ENCODE measurements around the gene ZNF519.
"Not testable (repeated sequence)": the region's sequence is repeated elsewhere in the genome, so short reads cannot be mapped to it uniquely, and the experiment has no call there.

ZNF519 gene

DNA sequence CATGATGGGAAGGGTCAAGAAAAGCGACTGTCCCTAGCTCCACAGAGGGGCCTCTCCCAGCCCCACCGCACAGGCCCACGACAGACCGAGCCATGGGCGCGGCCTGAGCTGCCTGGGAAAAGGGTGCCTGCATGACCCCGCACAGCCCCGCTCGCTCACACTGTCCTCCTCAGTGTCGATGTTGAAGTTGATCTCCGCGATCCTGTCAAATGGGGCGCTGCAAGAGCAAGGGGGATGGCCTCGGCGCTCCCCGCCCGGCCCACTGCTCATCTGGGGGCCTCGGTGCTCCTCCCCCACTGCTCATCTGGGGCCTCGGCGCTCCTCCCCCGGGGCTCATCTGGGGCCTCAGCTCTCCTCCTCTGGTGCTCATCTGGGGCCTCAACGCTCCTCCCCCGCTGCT lies 14.5 kb upstream of the ZNF519 start:
- DNase-seq: not testable (repeated sequence)

DNA sequence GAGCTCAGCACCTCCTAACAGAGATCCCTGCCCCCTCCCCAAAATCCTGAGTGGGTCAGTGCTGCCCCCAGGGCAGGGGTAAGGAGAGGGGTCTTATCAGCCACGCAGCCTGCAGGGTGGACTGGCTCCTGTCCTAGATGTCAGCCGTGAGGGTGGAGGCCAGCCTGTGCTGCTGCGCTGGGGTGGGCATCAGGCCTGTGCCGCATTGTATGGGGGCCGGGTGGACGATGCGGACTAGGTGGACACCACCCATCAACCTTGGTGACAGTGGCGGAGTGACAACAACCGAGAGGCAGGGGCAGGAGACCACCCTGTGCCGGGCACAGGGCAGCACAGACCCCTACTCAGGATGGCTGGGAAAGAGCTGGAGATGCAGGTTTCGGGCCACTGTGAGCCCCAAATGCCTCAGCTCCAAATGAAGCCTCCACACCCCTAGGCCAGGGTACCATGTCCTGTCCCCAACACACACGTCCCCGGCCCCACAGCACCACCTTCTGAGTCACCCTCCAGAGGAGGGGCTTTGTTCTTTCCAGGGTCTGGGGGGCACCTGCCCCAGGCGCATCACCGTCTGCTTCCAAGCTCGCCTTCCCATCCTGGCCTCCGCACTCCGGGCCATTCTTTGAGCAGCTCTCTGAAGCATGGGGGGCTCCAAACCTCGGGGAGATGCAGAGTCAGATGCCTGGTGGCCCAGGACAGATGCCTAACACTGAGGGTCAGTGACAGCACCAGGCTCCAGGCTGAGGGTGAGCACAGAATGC lies 13.5 kb upstream of the ZNF519 start:
- not testable (repeated sequence) for DNase-seq

- DNase-seq: not testable (repeated sequence)
These were observed 12.8 kb upstream of the ZNF519 start for GRCh38 chr18:14145021-14145420.

- no peak for DNase-seq
These were observed 12.3 kb upstream of the ZNF519 start for GRCh38 chr18:14144628-14144895.

- DNase-seq: not testable (repeated sequence)
These were observed 11.8 kb upstream of the ZNF519 start for GRCh38 chr18:14143871-14144627.

- not testable (repeated sequence) for DNase-seq
These were observed 11.2 kb upstream of the ZNF519 start for GRCh38 chr18:14143396-14143795.

DNA sequence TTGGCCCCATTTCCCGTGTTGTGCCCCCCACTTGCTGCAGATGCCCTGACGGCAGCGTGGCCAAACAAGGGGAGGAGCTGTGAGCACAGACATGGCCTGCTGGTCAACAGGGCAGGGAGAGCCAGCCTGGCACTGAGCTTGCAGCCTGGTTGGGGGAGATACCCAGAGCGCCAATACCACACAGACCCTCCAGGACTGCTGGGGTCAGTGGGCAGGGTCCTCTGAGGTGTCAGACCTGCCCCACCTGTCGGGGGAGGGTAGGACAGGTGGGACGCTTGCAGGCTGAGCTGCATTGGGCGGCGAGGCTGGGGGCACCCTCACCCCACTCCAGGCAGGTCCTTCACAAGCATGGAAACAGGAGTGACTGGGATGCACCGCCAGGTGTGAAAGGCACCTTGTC lies 9.9 kb upstream of the ZNF519 start:
- not testable (repeated sequence) for DNase-seq

DNA sequence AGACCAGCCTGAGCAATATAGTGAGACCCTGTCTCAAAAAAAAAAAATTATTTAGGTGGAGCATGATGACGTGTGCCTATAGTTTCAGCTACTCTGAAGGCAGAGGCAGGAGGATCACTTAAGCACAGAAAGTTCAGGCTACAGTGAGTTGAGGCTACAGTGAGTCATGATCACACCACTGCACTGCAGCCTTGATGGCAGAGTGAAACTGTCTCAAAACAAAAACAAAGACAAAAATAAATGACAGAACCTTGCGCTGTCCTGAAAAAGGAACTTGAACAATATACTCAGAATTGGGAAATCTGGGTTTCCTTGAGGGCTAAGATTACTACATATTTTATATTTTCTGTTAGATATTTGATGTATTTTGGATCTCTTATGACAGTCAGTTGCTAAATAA lies 7.3 kb upstream of the ZNF519 start:
- DNase-seq: not testable (repeated sequence)

DNA sequence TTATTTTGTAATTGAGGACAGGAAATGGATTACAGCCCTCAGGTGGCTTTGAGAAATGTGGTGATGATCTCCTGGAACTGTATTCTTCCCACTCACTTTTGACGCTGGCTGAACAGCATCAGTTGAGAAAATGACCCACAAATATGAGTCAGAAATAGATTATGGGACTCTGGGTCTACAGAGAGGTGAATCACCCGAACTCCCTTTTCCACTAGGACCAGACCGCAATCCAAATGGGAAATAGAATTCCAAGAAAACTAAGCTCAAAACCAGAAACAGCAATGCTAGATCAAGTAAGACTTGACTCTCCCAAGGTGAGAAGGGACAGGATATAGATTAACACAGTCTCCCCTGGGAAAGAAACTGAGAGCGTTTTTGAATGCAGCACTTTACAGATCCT lies 5.7 kb upstream of the ZNF519 start:
- not testable (repeated sequence) for DNase-seq

DNA sequence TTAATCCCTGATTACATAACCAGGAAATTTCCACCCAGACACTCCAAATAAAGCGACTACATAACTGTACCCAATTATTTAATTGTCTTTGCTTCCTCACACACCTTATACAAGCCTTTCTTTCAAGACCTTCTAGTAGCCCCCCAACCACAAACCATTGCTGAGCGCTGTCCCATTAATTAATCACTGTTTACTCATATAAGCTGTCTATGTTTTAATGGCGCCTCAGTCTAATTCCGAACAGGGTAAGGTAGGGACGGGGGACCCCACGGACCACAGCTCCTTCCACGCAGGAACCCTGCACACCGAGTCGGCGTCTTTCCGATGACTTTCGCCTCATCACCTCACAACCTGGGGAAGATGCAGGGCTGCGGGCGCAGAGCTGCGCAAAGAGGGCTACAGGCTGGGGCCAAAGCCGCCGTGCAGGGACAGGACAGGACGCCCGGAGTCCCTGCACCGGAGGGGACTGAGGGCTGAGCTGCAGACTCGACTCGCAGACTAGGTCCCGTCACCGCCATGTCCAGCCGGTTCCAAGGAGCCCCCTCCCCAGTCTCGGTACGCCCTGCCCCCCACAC lies 452 bp downstream of the ZNF519 start:
- DNase-seq: not testable (repeated sequence)

DNA sequence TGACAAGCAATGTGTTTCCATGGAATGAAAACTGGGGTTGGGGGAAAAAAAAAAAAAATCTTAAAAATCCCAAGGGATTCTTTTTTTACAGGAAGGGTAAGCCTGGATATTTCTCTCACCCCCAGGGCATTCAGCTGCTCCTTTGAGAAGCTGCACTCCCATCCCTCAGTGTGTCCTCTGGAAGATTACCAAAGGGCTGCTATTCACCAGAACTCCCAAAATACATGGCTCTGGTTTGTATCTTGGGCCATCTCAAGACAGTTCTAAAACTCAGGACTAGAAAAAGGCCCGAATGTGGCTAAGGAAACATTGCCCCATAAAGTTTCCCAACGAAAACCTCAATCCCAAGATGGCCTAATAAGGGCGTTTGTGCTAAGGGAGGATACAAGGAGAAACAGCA lies 1.4 kb downstream of the ZNF519 start:
- not testable (repeated sequence) for DNase-seq

- no peak for DNase-seq
These were observed 7.5 kb downstream of the ZNF519 start for GRCh38 chr18:14124689-14125088.

DNA sequence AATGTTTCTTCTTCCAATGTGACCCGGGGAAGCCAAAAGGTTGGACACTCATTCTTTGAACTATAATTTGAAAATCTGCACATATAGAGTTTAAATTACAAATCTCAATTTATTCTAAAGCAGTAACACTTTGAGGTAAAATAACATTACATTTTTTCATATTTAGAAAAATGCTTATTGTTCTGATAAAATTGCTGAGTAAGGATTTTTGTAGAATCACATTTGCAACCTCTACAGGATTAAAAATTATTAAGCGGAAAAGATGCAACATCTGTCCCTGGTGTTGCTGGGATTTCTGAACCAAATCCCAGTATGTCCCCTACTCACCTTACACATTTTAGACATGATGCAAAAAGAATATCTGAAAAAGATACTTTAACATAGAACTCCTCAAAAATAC lies 10.1 kb downstream of the ZNF519 start:
- no peak for DNase-seq

DNA sequence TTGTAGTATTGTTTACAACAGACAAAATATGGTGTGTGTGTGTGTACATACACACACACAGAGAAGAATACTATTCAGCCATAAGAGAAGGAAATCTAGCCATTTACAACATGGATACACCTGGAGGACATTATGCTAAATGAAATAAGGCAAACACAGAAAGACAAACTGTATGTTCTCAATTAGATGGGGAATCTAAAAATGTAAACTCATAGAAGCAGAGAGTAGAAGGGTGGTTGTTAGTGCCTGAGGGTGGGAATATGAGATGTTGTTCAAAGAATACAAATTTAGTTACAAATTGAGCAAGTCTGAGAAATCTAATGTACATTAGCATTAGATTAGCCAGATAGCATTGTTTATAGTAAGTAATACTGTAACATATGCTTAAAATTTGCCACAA lies 11.3 kb downstream of the ZNF519 start:
- no peak for DNase-seq

GRCh38 chr18:14117606-14118005 lies 14.6 kb downstream of the ZNF519 start:
- DNase-seq: no peak

GRCh38 chr18:14106906-14107305 lies 25.3 kb downstream of the ZNF519 start:
- DNase-seq: no peak

DNA sequence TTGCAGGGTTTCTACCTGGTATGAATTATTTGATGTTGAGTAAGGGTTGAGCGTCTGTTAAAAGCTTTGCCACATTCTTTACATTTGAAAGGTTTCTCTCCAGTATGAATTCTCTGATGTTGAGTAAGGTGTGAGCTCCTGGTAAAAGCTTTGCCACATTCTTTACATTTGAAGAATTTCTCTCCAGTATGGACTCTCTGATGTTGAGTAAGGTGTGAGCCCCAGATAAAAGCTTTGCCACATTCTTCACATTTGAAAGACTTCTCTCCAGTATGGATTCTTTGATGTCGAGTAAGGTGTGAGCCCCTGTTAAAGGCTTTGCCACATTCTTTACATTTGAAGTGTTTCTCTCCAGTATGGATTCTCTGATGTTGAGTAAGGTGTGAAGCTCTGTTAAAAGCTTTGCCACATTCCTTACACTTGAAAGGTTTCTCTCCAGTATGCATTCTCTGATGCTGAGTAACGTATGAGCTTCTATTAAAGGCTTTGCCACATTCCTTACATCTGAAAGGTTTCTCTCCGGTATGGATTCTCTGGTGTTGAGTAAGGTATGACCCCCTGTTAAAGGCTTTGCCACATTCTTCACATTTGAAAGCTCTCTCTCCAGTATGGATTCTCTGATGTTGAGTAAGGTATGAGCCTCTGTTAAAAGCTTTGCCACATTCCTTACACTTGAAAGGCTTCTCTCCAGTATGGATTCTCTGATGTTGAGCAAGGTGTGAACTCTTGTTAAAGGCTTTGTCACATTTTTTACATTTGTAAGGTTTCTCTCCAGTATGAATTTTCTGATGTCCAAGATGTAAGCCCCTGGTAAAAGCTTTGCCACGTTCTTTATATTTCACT lies 27.1 kb downstream of the ZNF519 start:
- no peak for DNase-seq

DNA sequence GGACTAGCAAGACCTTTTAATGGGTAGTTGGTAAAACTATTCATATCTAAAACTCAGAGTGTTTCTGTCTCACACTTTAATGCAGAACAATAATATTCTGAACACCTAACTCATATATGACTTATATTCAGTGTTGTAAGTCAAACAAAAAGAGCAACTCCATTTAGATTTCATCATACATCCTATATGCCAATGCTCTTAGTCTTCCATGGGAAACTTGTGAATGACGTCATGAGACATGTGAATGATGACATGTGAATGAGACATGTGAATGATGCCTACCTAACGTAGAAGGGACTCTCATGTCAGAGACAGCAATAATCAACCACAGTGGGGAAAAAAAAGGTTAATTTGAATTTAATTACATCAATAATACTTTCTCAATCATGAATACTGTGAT lies 28.0 kb downstream of the ZNF519 start:
- no peak for DNase-seq

DNA sequence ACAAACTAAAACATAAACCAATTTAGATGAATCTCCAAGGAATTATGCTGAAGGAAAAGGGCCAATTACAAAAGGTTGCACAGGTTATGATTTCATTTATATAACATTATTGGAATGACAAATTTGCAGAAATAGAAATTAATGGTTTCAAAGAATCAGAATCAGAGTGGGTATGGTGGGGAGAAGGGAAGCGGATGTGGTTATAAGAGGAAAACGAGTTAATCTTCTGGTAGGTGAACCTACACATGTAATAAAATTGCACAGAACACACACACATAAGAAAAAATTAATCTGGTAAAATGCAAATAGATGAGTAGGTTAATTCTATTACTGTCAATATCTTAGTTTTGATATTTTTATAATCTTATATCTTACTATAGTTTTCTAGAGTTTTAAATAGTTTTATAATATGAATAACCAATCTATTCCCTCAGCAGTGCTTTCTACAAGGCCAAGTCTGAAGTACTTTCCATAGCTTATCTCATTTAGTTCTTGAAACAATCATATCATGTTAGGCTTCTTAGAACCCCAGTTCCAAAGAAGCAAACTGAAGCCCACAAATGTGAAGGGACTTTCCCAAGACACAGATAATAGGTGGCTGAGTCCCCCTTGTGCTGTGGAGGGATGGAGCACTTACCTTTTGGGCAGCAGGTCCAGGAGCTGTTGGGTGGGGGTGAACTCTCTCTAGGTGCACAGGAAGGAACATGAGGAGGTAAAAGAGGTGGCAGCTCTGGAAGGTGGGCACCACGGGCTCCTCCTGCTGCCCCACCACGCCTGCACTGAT lies 31.5 kb downstream of the ZNF519 start:
- DNase-seq: no peak

DNA sequence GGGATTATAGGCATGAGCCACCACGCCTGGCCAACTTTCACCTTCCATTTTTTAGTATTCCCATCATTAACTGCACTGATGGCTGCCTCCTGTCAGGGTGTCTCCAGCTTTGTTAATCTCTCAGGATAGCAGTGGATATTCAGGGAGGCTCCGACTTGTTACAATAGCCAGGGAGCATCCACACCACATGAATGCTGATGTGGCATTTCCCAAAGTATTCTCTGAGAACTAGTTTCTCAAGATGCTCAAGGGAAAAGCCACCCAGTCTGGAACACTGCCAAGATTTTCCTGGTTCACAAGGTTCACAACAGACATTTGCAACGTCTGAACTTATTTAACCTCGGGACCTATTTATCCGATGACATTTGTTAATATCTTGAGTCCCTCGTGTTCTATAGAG lies 33.8 kb downstream of the ZNF519 start:
- no peak for DNase-seq

GRCh38 chr18:14097761-14098160 lies 34.5 kb downstream of the ZNF519 start:
- DNase-seq: no peak

DNA sequence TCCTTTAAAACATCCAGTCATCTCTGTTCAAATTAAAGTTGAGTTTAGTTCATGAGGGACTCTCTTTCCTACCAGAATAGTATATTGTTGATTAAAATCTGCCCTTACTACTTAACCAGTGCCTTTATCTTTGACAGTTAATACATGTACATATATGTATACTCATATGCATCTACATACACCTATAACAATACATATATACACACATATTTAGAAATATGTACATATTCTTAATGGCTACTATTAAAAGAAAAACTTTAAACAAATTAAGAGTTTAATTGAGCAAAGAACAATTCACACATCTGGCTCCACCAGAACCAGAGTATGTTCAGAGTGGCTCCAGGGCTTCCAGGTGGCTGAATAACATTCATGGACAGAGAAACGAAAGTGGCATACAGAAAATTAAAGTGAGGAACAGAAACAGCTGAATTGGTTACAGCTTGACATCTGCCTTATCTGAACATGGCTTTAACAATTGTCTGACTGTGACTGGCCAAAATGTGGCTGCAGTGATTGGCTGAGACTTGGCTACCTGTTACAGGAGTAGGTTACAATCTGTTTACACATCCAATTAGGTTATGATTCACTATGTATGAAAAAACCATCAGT lies 38.8 kb downstream of the ZNF519 start:
- DNase-seq: no peak

All from NCI-H2171 (cell line).